ENCODE data around the gene ADM.

The ADM gene

GRCh38 chr11:10291801-10292638 lies 12.9 kb upstream of the ADM start:
- no peak for DNase-seq

DNA sequence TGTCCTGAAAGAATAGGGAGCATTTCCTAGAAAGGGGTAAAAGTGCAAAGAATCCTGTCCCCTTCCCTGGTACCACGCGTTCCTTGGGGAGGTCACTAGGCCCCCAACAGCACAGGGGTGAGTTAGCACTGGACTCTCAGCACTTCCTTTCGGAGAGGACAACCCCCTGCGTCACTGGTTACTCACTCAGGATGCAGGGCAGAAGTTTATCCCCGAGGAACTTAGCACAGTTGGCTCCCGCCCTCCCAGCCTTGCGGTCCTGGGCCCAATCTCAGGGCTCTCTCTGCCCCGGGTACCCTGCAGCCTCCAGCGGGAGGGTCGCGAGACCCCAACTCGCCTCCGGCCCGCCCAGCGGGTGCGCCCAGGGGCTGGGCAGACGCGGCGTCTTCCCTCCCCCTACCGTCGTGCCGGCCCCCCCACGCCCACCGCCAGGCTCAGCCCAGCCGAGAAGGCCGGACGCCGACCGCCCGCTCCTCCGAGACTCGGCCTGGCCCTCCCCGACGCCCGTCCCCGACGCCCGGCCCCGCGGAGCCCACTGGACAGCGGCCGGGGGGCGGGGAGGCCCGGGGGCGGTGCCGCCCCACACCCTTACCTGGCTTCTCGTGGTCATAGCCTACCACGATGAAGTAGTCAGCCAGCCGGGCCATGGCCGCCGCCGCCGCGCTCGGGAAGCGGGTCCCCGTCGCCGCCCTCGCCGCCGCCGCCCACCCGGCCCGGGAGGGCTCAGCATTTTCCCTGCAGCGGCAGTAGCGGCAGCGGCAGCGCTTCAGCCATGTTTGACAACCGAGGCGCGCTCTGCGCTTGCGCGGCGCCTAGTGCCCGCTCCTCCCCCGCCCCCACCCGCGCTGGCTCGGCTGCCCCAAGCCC lies 11.2 kb upstream of the ADM start, which contains the start of gene SBF2:
SBF2 (minus strand) TSS at position 797 of the 867 bp plus-strand sequence; CDS start at position 647, 150 bp downstream.
- DNase-seq, result peak; percentile 65 to 76

- DNase-seq, result no peak
These were observed 10.5 kb upstream of the ADM start for GRCh38 chr11:10294290-10294953.

GRCh38 chr11:10295064-10295901 lies 9.6 kb upstream of the ADM start:
- DNase-seq, result no peak

GRCh38 chr11:10298342-10298741 lies 6.5 kb upstream of the ADM start:
- DNase-seq, result peak in 1 of 2 experiments; percentile 26

GRCh38 chr11:10301656-10302358 lies 3.1 kb upstream of the ADM start:
- no peak for DNase-seq

- no peak for DNase-seq
These were observed 2.5 kb upstream of the ADM start for GRCh38 chr11:10302359-10302743.

GRCh38 chr11:10302744-10303557 lies 1.9 kb upstream of the ADM start:
- DNase-seq, result peak; percentile 62 to 68

DNA sequence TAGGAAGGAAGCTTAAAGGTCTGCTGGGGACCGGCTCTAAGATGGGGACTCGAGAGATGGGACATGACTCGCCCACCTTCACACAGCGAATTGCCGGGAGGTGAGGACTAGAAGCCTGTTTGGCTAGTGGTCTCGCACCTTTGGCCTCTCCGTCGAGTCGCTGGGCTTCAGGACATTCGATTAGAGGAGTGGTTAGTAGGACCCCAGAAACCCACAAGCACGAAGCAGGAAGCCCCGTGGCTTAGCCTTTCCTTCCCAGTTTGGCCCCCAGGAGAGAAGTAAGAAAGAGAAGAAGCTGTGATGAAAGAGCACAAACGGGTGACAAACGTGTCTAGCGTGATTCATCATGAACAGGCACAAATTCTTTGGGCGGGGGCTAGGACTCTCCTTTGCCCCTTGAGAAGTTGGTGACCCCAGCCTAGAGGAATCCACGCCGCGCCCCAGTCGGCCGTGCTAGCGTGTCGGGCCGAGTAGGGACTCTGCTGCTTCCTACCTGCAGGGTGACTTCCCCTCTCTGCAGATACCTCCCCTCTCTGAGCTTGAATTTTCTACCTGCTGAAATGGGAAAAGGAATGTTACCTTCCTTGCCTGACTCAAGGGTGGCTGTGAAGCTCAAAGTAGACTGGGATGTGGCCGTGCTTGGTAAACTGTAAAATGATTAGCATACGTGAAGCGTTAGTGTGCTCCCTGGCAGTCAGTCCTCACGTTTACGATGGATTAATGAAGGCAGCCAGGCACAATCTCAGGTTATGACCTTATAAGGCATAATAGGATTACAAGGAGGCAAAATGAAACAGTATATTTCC lies 1.1 kb upstream of the ADM start:
- DNase-seq, result no peak

DNA sequence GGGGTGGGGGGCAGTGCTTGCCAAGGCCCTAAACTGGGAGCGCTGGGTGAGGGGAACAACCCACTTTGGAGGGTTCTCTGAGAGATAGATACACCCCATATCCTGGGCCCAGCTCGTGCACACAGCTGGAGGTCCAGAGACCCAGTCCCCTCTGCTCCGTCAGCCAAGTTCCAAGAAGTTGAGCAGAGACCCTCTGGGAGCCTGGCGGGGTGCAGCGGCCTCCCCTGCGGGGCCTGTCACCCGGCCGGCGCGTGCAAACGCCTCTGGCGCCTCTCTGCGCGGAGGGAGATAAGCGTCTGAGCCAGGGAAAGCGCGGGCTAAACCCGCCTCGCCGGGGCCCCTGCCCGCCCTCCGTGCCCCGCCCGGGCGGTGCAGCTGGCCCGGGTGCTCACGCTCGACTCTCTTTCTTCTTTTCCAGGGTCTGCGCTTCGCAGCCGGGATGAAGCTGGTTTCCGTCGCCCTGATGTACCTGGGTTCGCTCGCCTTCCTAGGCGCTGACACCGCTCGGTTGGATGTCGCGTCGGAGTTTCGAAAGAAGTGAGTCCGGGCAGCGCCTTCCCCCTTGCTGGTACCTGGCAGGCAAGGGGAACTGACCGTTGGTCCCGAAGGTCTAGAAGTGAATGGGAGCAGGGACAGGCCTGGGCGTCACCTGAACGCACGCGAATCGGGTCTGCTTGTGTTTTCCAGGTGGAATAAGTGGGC lies 540 bp downstream of the ADM start:
- DNase-seq, result no peak

GRCh38 chr11:10305964-10306918 lies 1.4 kb downstream of the ADM start:
- DNase-seq, result no peak

DNA sequence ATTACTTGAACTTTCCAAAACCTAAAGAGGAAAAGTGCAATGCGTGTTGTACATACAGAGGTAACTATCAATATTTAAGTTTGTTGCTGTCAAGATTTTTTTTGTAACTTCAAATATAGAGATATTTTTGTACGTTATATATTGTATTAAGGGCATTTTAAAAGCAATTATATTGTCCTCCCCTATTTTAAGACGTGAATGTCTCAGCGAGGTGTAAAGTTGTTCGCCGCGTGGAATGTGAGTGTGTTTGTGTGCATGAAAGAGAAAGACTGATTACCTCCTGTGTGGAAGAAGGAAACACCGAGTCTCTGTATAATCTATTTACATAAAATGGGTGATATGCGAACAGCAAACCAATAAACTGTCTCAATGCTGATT lies 2.1 kb downstream of the ADM start:
- no peak for DNase-seq

DNA sequence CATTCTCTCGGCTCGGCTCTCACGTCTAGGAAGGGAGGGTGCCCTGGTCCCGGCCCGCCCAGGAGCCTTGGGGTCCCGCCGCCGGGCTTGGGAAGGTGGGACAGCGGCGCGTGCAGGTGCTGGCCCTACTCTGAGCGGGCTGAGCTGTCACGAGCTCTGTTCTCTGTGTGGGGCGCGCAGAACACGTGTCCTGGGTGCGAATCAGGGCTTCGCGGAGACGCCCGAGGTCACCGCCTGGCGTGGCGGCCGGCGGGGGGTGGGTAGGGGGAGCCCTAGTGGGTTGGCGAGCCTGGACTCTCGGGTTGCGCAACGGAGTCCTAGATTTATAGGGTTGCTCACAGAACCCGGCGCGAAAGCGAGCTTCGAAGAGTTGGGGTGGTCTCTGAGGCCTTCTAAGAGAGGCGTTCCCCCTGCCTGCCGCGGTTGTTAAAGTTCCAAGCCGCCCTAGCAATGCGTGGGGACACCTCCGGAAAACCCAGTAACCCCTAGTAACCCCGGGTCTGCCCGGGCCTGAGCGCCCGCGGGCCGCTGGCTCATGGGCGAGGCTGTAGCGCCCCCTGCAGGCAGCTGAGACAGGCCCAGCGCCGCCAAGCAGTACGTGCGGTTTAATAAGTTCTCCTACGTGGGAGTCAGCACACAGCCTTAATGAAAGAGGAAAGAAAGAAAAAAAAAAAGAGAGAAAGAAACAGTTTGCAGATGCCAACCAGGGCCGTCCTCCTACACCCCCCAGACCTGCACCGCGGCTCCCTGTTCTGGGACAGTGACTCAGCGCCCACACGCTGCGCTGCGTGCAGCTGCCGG lies 2.7 kb downstream of the ADM start:
- DNase-seq, result peak; percentile 81 to 85

GRCh38 chr11:10308201-10308954 lies 3.5 kb downstream of the ADM start:
- DNase-seq, result no peak

DNA sequence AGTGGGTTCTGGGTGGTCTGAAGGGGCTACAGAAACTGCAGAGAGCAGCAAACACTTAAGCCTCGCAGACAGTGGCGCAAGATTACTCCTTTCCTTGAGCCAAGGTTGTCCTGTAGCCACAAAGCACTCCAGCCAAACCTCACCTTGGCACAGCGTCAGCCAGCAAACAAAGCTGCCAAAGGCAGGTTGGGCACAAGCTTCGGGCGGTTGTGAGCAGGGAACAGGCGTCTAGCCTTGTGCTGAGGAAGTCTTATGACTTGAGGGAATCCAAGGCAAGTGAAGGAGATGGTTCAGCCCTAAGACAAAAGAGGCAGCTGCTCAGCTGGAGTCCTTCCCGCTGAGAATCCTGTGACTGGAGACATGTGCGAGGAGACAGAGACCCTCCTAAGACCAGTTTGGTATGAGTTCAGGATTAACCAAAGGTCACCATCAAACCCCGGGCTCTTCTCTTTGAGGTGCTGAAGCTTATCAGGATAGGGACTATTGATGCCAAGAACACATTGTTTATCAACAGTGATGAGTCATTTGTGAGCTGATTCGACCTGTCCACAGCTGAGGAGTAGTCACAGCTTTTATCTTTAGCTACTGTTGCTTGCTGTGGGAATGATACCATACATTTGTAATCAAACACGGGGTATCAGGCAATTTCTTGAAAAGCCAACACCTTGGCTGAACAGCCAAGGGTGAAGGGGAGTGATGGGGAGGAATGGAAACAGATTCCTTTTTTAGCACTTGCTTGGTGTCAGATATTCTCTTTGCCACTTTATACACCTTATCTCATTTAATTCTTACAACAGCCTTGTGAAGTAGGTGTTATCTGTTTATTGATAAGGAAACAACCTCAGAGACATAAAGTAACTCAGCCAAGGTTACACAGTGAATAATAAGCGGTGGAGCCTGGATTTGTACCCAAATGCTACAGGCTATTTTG lies 4.6 kb downstream of the ADM start:
- DNase-seq, result no peak

Measured in activated CD4-positive, alpha-beta T cell treated with anti-CD3 and anti-CD28 coated beads, Interleukin-2, amount 50 U/mL, for 4 hours (primary cell).